HTR-8/SVneo (cell line): ENCODE measurements around the gene KISS1R.

Experiments used
- DNase-seq: peaks from one replicate; pipeline ENCODE4 v3.0.0; 2011; ENCODE audit warnings: low spot score, mixed read lengths; ENCODE audit not compliant: insufficient read length
- FAIRE-seq: peaks from 2 replicates; lab custom pipeline; 2011; peaks lifted over from hg19 to GRCh38; lab: Jason Lieb, UNC

KISS1R gene

DNA sequence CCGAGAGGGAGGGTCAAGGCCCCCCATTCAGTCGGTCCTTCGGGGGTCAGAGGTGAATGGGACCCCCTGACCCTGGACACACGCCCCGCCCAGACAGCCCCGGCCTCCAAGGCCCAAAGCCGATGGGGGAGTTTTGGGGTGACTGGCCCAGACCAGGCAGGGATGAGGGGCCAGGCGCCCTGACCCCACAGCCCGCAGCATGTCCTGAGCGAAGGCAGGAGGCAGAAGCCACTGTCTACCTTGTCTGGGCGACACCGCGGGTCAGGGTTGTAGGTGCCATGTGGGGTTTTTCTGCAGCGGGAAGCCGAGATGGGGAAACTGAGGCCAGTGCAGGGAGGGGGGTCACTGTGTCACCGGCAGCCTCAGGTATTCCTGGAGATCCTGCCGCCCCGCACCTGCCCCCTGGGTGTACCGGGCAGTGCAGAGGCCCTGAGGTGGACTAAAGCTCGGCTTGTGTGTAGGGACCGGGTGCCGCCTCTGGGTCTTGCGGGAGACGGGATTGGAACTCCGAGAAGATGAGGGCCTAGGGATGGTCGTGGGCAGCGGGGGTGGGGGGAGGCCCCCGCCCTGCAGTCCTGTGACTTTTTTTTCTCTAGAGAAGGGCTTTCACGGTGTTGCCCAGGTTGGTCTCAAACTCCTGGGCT is 17.2 kb downstream of the KISS1R start:
- no peak for FAIRE-seq
- DNase-seq, result no peak

DNA sequence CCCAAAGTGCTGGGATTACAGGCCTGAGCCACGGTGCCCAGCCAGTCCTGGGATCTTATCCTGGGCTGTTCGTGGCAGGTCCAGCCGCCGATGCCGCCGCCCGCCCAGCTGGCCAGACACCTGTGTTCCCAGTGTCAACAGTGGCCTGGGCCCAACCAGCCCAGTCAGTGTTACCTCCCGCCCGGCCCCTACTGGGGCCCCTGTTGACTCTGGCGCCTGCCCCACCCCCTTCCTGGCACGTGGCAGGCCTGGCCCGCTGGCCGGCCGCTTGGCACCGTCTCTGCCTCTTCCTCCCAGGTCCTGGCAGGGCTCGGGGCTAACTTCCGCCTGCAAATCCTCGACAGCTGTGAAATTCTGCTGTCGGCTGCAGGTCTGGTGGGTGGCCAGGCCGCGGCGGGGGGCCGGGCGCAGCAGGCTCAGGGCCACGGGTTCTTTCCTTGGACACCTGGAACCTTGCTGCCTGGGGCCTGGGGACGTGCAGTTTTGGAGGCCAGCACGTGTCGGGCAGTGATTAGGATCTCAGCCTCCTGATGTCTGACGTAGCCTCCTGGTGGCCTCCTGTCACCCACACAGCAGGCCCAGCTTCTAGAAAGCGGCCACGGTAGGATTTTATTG is 17.8 kb downstream of the KISS1R start:
- no peak for DNase-seq
- no peak for FAIRE-seq

DNA sequence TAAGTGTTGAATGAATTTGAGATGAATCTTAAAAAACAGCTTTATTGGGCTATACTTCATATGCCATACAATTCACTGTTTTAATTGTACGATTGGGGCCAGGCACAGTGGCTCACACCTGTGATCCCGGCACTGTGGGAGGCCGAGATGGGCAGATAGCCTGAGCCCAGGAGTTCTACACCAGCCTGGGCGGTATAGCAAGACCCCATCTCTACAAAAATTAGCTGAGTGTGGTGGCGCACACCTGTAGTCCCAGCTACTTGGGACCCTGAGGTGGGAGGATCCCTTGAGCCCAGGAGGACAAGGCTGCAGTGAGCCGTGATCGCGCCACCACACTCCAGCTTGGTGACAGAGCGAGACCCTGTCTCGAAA is 19.0 kb downstream of the KISS1R start:
- DNase-seq, result no peak

DNA sequence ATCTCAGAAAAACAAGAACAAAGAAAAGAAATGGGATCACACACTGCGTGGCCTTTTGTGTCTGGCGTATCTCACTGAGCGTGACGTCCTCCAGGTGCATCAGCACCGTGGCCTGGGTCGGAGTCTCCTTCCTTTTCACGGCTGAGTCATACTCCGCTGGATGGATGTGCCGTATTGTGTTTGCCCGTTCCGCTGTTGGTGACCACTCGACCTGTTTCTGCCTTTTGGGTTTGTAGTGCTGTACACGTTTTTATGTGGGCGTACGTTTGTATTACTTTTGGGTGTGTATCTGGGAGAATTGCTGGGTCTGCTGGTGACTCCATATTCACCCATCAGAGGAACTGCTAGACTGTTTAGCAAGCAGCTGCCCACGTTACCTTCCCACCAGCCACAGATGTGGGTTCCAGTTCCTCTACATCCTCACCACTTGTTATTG is 20.1 kb downstream of the KISS1R start:
- no peak for DNase-seq
- FAIRE-seq, result no peak

More for the DNA sequence above, 19.0 kb downstream of the KISS1R start:
- no peak for FAIRE-seq

DNA sequence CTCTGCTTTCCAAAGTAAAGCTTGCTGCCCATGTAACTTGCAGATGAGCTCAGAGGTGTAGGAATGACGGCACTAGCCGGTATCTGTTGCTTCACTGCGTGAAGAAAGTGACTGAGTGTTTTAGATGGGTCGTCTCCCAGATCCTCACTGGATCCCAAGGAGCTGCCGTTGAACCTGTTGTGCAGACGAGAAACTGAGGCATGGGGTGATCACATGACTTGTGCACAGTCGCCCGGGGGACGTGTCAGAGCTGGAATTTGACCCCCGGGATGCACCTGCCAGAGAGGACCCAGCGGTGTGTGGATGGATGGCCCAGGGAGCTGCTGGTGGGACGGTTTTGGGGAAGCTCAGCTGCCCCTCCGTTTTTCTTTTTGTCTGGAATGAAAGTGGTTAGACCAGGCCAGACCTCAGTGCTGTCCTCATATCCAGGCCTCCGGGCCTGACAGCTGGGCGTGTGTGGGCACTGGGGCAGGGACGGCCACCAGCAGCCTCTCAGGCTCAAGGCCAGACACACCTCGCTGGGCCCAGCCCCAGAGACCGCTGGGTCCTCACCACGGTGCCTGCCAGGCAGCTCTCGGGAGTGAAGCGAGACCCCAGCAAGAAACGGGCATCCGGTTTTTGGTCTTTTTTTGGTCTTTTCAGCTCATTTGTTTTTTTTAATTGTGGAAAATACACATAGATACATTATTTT is 21.2 kb downstream of the KISS1R start:
- FAIRE-seq (no peak), DNase-seq (no peak)

DNA sequence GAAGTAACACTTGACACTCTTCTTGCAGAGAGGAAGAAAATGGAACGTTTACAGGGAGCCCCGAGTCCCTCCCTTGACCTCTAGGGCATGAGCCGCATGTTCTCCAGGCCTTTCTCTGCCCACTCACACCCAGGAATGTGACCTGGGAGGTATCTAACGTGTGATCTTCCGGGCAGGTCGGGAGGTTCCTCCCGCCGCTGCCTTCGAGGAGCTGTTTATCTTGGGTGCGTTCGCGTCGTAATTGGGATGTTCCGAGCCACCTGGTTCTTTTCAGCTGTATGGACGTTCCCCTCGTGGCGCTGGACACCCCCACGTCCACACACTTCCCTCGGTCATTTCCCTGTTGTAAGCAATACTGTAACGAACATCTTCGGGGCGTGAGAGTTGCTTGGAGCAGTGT is 22.3 kb downstream of the KISS1R start:
- FAIRE-seq (no peak), DNase-seq (no peak)

DNA sequence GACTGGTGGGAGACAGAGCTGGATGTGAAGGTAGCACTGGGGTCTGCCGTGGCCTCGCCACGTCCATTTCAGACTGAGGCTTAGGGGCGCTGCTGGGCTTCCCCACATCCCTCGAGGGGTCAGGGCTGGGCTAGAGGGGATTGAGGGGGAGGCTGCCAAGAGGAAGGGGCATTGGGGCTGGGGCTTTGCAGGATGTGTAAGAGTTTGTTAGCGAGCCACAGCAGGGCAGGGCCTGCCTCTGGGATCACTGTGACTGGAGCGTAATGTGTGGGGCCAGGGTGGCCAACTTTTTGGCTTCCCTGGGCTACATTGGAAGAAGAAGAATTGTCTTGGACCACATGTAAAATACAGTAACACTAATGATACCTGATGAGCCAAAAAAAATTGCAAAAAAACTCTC is 22.8 kb downstream of the KISS1R start:
- FAIRE-seq (no peak), DNase-seq (no peak)

DNA sequence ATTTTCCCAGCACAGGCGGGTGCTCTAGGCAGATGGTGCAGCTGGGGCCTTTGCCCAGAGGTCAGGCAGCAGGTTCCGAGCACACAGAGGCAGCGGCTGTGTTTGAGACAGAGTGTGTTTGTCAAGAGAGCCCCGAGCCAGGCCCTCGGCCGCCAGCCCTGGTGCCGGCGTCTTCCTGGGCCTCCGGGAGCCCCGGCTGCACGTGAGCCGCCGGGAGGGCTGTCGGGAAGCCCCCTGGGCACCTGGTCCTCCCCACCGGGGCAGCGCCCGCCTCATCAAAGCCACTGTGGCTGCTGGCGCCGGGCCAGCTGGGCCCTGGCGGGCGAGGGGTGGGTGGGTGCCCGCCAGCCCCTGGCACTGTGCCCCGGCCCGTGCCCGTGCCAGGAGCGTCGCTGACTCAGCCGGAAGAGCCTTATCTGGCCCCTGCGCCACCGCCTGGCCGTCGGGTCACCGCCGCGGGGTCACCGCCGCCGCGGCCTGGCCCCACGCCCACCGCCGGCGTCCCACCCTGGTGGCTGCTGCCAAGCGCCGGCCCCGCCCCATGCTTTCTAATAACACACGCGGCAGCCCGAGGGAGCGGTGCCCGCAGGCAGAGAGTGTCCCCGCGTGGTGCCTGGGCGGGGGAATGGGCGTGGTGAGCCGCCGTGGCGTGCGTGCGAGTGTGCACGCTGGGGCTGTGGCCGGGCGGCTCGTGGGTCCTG is 23.6 kb downstream of the KISS1R start:
- no peak for DNase-seq
- FAIRE-seq, result no peak

DNA sequence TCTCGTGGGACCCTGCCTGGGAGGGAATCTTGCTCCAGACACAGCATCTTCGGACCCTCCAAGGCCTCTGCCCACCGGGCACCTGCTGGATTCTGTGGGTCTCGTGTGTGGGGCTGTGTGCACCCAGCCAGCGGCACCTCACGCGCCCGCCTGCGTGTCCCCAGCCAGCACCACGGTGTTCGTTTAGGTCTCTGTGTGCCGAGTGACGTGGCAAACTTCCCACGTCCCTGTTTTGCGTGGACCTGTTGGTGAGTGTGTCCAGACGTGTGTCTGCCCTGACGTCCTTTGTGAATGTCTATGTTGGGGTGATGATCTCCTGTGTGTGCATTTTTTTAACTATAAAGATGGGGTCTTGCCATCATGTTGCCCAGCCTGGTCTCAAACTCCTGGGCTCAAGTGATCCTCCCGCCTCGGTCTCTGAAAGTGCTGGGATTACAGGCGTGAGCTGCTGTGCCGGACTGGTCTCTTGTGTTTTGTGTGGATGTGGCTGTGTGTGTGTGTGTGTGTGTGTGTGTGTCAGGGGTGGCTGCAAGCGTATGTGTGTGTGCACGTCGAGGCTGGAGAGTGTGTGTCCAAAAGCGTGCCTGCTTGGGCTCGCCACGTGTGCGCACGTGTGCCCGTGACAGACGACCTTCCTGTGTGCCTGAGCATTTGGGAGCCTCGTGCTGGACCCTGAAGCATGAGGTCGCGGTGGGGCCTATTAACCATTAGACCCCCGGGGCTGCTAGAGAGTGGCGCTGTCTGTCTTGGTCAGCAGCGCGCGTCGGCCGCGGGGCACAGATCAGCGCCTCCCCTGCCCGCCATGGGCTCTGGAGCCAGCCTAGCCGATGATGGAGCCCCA is 24.4 kb downstream of the KISS1R start:
- DNase-seq (no peak), FAIRE-seq (no peak)

DNA sequence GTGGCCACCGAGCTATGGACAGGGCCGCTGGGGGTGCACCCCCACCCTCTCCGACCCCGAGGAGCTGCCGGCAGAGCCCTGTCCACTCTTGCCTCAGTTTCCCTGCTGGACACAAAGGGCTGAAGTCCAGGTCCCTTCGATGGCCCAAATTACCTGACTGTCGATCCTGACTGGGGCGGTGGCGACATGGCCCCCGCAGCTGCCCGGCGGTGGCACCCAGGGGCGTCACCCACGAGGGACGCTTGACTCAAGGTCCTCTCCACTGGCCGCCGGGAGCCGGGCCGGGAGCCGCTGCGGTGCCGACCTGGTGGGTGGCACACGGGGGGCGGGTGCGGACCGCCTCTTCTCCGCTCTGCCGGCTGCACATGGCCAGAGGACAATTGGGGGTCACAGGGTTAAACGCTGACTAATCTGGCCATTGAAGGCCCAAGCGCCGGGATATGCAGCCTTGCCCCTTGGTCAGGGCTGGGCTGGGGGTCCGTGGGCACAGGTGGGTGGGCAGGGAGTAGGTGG is 25.1 kb downstream of the KISS1R start:
- no peak for FAIRE-seq
- DNase-seq, result no peak

DNA sequence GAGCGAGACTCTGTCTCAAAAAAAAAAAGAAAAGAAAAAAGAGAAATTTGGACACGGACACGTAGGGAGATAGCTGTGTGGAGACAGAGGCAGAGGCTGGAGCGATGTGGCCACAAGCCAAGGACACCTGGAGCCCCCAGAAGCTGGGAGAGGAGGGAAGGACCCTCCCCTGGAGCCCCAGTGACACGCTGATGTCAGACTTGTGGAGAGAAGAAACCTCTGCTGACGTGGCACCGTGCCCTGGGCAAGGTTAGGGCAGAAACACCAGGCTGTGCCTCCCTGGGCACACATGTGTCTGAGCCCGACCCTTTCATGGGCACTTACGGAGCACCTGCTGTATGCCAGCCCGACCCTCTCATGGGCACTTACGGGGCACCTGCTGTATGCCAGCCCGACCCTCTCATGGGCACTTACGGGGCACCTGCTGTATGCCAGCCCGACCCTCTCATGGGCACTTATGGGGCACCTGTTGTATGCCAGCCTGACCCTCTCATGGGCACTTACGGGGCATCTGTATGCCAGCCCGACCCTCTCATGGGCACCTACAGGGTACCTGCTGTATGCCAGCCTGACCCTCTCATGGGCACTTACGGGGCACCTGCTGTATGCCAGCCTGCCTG is 26.5 kb downstream of the KISS1R start:
- FAIRE-seq, result no peak
- DNase-seq, result no peak

DNA sequence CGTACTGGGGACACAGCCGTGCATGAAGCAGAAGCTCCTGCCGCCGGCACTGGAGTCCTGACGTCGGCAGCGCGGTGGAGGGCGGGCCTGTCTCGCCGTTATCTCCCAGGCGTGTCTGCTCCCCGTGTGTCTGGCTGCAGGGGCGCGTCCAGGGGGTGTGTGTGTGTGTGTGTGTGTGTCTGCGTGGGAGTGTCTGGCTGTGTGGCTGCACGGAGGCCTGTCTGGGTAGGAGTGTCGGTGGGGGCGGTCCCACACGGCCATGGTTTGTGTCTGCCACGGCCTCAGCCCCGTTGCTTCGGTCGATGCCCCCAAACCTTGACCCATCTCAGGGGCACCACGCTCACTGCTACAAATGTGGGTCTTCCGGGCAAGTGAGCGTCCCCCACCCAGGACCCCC is 27.0 kb downstream of the KISS1R start:
- DNase-seq (no peak), FAIRE-seq (no peak)

DNA sequence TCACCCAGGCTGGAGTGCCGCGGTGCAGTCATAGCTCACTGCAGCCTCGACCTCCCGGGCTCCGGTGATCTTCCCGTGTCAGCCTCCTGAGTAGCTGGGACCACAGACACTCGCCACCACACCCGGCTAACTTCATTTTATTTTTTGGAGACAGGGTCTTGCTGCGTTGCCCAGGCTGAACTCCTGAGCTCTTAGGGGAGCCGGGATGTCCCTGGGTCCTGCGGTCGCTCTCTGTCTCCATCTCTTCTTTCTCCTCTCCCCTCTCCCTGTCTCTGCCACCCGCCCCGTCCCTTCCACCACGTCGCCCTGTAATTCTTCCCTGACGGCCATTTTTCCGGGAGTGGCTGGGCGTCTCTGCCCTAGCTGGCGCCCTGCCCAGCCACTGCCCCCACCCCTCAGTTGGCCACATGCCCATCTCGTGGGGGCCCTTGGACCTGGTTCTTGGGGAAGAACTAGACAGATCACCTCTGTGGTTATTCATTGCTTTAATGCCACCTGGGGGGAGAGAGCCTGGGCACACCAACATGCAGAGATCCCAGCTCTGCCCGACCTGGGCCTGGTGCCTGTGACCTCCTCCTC is 27.6 kb downstream of the KISS1R start:
- FAIRE-seq (no peak), DNase-seq (no peak)

DNA sequence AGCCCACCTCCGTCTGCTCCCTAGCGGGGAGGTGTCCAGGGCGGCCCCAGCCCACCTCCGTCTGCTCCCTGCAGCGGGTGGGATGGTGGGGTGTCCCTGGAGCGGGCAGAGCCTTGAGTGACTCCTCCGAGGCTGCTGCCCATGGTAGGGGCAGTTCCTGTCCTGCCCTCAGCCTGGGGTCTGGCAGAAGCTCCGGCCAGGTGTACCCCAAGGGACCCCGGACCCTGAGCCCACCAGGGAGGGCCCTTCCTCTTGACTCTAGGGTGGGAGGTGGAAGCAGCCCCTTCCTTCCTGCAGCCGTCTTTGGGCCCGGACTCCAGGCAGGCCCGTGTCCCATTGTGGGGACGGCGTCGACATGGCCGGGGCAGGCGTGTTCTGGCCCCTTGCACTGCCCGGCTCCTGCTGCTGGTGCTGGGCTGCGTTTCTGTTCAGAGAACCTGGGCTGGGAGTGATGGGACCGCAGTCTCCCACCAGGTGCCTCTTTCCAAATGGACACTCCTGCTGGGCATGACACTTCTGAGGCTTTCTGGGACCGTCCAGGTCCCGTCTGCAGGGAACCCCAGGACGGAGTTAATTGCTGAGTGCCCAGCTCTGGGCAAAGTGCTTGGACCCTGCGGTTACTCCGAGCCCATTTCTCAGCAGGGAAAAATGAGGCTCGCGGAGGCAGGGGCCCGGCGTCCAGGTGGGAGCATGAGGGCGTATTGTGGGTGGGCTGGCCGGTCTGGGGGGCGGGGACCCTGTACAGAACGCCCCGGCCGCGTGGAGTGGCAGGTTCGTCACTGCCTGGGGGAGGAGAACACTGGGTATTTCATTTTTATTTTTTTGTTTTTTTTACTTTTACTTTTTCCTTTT is 28.5 kb downstream of the KISS1R start:
- FAIRE-seq, result no peak
- DNase-seq, result no peak

DNA sequence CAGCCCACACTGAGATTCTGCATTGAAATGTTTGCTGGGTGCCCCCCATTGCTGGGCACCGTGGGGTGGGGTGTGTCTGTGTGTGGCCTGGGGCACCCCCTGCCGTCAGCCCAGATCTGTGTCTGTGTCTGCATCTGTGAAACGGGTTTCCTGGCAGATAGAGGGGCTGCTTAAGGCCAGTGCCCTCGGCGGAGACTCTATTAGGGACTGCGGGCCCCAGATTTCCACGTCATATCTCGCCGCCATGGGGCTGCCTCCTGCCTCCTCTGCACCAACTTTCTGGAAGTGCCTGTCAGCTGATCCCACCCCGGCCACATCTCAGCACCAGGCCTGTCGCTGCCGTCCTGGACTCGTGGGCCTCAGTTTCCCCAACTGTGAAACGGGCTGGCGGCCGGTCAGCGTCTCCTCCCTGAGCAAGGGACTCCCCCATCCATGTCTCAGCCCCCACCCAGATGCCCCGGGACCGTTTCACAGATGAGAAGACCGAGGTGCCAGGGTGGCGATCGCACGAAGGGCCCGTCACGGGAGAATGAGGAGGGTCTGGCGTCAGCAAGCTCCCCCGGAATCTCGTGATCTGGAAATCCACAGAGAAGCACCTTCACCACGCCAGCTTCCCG is 30.1 kb downstream of the KISS1R start:
- FAIRE-seq (no peak), DNase-seq (no peak)

DNA sequence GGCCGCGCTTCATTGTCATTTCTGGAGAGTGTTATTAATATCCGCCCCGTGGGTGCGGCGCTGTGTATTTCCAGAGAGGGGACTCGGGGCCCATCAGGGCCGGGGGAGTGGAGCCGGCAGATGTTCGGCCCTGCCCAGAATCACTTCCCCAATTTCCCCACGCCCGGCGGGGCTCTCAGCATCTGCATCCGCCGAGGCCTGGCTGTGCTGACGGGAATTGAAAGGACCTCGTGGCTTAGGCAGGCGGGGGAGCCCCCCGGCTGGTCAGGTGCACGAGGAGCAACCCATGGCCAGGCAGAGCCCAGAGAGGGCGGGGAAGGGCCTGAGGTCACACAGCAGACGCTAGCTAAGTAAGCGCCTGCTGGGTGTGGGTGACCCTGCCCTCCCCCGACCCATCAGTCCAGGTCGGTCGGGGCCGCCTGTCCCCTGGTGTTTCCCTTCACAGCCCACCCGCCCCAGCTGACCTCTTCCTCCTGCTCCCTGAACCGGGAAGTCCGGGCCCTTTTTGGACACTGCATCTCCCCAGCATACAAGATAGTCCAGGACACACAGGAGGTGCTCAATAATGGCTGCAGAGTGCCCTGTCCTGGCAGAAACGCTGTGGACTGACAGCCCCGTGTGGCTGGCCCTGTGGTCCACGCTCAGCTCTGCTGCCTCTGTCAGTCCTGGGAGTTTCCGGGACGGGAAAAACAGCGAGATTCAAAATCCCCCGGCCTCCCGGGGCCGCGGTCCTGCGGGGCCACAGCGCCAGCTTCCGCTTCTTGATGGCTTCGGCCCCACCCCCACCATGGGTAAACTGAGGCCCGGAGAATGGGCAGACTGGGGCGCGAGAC is 30.8 kb downstream of the KISS1R start:
- no peak for FAIRE-seq
- DNase-seq, result no peak

DNA sequence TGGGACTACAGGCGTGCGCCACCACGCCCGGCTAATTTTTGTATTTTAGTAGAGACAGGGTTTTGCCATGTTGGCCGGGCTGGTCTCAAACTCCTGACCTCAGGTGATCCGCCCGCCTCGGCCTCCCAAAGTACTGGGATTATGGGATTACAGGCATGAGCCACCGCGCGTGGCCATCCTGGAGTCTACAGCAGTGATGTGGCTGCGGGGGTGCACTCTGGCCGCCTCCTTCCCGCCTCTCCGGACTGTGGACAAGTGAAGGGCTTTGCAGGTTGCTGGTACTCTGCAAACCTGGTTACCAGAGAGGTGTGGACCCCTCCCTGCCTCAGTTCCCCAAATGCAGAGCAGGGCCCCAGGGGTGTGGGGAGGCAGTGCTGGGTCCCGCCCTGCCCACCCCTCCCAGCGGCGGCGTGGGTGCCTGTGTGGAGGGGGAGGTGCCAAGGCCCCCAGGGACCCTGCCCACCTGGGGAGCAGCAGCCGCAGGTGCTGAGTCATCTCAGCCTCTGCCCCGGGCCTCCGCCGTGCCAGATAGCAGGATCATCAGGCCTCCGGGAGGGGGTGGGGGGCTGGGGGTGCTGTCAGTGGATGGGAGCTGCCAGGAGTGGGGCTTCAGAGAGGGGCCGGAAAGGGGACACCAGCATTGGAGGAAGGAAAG is 31.8 kb downstream of the KISS1R start:
- FAIRE-seq (no peak), DNase-seq (no peak)
